CD4-positive, alpha-beta memory T cell (primary cell): Measurements from ENCODE around the gene FBN2. TPM values are rescaled to one million over a fixed set of nuclear protein-coding genes. Genes with fewer than 3 reads are reported as not detected.

ENCODE experiments used
- CTCF ChIA-PET: fragments of 350-600 bp; sonication (Branson Sonifier 250); formaldehyde crosslinking; loops from one replicate; lab custom pipeline; 2021; ENCODE audit warnings: inconsistent platforms; ENCODE audit not compliant: partially characterized antibody; lab: Charles Lee
- POLR2A ChIA-PET: fragments of 350-600 bp; sonication (Branson Sonifier 250); formaldehyde crosslinking; loops from one replicate; lab custom pipeline; 2021; ENCODE audit not compliant: partially characterized antibody; lab: Charles Lee
- DNase-seq, 5 donors: peaks; one replicate each; pipeline versions ENCODE4 v3.0.0 to v3.0.0-alpha.2; 2020 to 2022; ENCODE audit warnings: mixed read lengths in 1 of 5
- H3K27ac ChIP-seq: one replicate; pipeline ENCODE4 v1.7.0; 2013; ENCODE audit warnings: low read depth, low read length
- H3K27me3 ChIP-seq: 2 replicates; pipeline ENCODE4 v1.7.0; 2013; ENCODE audit warnings: mild to moderate bottlenecking, low read length, moderate library complexity; ENCODE audit not compliant: insufficient read depth
- H3K36me3 ChIP-seq: 2 replicates; pipeline ENCODE4 v1.7.0; 2013; ENCODE audit warnings: mild to moderate bottlenecking, low read length, moderate library complexity; ENCODE audit not compliant: insufficient read depth
- H3K4me1 ChIP-seq: 2 replicates; pipeline ENCODE4 v1.7.0; 2013; ENCODE audit warnings: mild to moderate bottlenecking, low read length, moderate library complexity; ENCODE audit not compliant: insufficient read depth
- H3K4me3 ChIP-seq, 2 donors: one replicate each; pipeline ENCODE4 v1.7.0; 2013; ENCODE audit warnings: low read length in 2 of 2, mild to moderate bottlenecking in 1 of 2
- H3K9me3 ChIP-seq, 2 donors: one replicate each; pipeline ENCODE4 v1.7.0; 2013; ENCODE audit warnings: low read length in 2 of 2, control low read depth in 1 of 2; ENCODE audit not compliant: control insufficient read depth in 1 of 2
- H3K27ac Mint-ChIP-seq, 7 donors: one replicate each; pipeline ENCODE4 v1.8.0; 2020 to 2021; ENCODE audit warnings: mixed read lengths in 7 of 7, mild to moderate bottlenecking in 6 of 7, inconsistent platforms in 3 of 7, moderate library complexity in 3 of 7
- H3K27me3 Mint-ChIP-seq, 2 donors: one replicate each; pipeline ENCODE4 v1.8.0; 2020 to 2021; ENCODE audit warnings: mixed read lengths in 2 of 2
- H3K36me3 Mint-ChIP-seq, 2 donors: one replicate each; pipeline ENCODE4 v1.8.0; 2020 to 2021; ENCODE audit warnings: mixed read lengths in 2 of 2, inconsistent platforms in 1 of 2, mild to moderate bottlenecking in 1 of 2
- H3K4me1 Mint-ChIP-seq, 4 donors: one replicate each; pipeline ENCODE4 v1.8.0; 2020 to 2021; ENCODE audit warnings: mixed read lengths in 4 of 4, mild to moderate bottlenecking in 1 of 4
- H3K4me3 Mint-ChIP-seq, 8 donors: one replicate each; pipeline ENCODE4 v1.8.0; 2020 to 2021; ENCODE audit warnings: mixed read lengths in 8 of 8, mild to moderate bottlenecking in 7 of 8, moderate library complexity in 6 of 8, inconsistent platforms in 3 of 8
- H3K9me3 Mint-ChIP-seq, 8 donors: one replicate each; pipeline ENCODE4 v1.8.0; 2020 to 2021; ENCODE audit warnings: mixed read lengths in 8 of 8, mild to moderate bottlenecking in 5 of 8, inconsistent platforms in 3 of 8, moderate library complexity in 1 of 8
- intact Hi-C: fragments of 100-400 bp; cut with micrococcal nuclease; formaldehyde crosslinking; loops from one replicate; pipeline ENCODE4 v1.15.1; 2023
- polyA plus RNA-seq, 2 donors: library from polyadenylated mRNA; unstranded; fragments of 300-500 nt; fragmentation: Illumina TruSeq; gene quantifications; one replicate each; pipeline ENCODE4 v1.2.3, GENCODE V29; 2021
- total RNA-seq, 2 experiments: library from RNA; stranded (reverse); gene quantifications; one replicate each; pipeline ENCODE4 v1.2.3, GENCODE V29; 2021

The FBN2 gene
- total and polyA plus RNA-seq, 4 experiments from 2014 or later = 0.15 to 0.30 TPM; not detected in 2

DNA sequence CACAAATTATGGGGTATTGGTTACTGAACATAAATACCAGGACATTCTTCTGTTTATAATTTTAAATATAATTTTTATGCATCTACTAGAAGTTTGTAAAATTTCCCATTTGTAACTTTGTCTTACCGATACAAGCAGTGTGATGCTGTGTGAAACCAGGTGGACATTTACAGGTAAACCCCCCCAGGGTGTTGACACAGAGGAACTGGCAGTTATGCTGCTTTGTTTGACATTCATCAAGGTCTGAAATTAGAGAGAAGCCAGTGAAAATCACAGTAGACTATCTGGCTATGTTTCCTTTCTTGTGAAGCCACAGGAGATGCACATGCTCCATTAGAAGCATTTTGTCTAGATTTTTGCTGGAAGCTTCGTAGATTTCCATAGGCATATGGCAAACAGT lies 263.6 kb downstream of the FBN2 start:
- no peaks in the 10 kb centered on the region for H3K27me3 Mint-ChIP-seq
- H3K9me3 Mint-ChIP-seq = no peaks in the 10 kb centered on the region
- no peak overlapping the region for H3K27ac Mint-ChIP-seq

DNA sequence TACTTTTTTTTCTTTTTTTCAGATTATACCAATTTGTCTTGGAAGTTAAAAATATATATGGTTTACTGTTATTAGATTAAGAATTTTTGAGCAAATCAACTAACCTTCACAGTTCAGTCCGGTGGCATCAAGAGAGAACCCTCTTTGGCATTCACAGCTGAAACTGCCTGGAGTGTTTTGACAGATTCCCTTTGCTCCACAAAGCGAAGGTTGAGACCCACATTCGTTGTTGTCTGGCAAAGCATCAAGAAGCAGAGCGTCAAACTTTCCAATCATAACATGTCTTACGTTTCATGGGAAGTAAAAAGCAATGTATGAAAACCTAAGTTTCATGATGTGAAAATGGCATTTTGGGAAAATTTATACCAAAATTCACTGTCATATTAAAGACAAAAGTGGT lies 264.3 kb downstream of the FBN2 start:
- Mint-ChIP-seq H3K36me3 (no peaks in the 10 kb centered on the region), H3K9me3 (no peaks in the 10 kb centered on the region), H3K27ac (no peak overlapping the region), H3K27me3 (no peaks in the 10 kb centered on the region), H3K4me1 (no peaks in the 10 kb centered on the region), H3K4me3 (no peak overlapping the region)
- Histone ChIP-seq H3K36me3 (no peaks in the 10 kb centered on the region), H3K9me3 (no peaks in the 10 kb centered on the region), H3K4me1 (no peaks in the 10 kb centered on the region), H3K27me3 (no peaks in the 10 kb centered on the region), H3K4me3 (no peak overlapping the region), H3K27ac (no peak overlapping the region)
- CTCF ChIA-PET = no interaction called here
- POLR2A ChIA-PET = no interaction called here
- DNase-seq = no peak
- intact Hi-C loops = no loop called here

More for the DNA sequence above, 263.6 kb downstream of the FBN2 start:
- no peak for DNase-seq
- Mint-ChIP-seq H3K4me3 (no peak overlapping the region), H3K36me3 (no peaks in the 10 kb centered on the region), H3K4me1 (no peaks in the 10 kb centered on the region)
- intact Hi-C loops = no loop called here
- Histone ChIP-seq H3K4me3 (no peak overlapping the region), H3K27me3 (no peaks in the 10 kb centered on the region), H3K4me1 (no peaks in the 10 kb centered on the region), H3K27ac (no peak overlapping the region), H3K36me3 (no peaks in the 10 kb centered on the region), H3K9me3 (no peaks in the 10 kb centered on the region)
- ChIA-PET POLR2A (no interaction called here), CTCF (no interaction called here)

DNA sequence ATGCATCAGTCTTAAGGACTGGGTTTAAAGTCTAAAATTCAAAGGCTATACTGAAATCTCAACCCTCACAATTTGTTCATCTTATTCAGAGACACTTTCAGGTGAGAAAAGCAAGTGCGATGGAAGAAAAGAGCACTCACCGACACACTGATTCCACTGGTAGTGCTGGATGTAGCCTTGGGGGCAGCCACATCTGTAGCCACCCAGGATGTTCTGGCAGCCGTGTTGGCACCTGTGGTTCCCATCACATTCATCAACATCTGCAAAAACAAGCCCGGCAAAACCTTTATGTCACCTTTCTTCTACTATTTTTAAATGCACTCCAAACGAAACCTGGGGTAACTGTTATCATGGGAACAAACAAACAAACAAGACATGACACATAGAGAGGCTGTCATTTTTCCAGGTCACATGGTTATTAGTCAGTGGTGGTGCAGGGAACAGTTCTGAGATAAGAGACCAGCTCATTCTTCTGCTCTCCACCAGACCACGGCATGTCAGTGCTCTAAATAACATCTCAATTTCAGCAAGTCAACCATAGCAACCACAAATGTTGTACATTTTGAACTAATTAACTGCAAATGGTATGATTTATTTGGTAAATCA lies 266.1 kb downstream of the FBN2 start:
- Mint-ChIP-seq H3K4me3 (no peak overlapping the region), H3K4me1 (no peaks in the 10 kb centered on the region), H3K27ac (no peak overlapping the region), H3K27me3 (peaks cover 2% of the 10 kb centered on the region in 2 donors), H3K9me3 (peaks cover 0 to 5% (median 0%) of the 10 kb centered on the region in 8 donors), H3K36me3 (no peaks in the 10 kb centered on the region)
- H3K4me1 ChIP-seq = no peaks in the 10 kb centered on the region
- no peak overlapping the region for H3K4me3 ChIP-seq
- no peaks in the 10 kb centered on the region for H3K36me3 ChIP-seq
- no peaks in the 10 kb centered on the region for H3K9me3 ChIP-seq
- ChIA-PET CTCF (no interaction called here), POLR2A (no interaction called here)
- no peak for DNase-seq
- H3K27ac ChIP-seq = no peak overlapping the region
- H3K27me3 ChIP-seq = no peaks in the 10 kb centered on the region
- intact Hi-C loops = no loop called here

DNA sequence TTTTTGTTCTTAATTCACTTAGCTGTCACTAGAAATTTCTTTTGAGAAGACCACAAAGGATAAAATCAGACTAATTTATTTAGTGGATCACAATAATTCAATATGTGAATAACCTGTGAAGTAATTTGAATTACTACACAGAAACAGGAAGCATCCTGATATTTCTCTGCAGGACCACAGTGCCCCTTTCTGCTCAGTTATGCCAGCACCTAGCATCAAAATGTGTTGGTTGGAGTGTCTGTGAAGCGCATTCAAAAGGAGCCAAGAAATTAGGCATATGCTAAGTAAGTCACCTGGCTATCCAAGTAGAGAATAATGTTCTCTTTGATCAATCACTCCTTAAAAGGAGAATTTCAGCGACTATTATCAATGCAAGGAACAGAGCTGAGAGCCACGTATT lies 267.0 kb downstream of the FBN2 start:
- H3K27me3 Mint-ChIP-seq = peaks cover 3 to 4% of the 10 kb centered on the region in 2 donors
- CTCF ChIA-PET = no interaction called here
- H3K36me3 Mint-ChIP-seq = no peaks in the 10 kb centered on the region
- no peaks in the 10 kb centered on the region for H3K4me1 Mint-ChIP-seq
- intact Hi-C loops = no loop called here
- Histone ChIP-seq H3K9me3 (no peaks in the 10 kb centered on the region), H3K36me3 (no peaks in the 10 kb centered on the region), H3K4me1 (no peaks in the 10 kb centered on the region), H3K27me3 (no peaks in the 10 kb centered on the region), H3K27ac (no peak overlapping the region), H3K4me3 (no peak overlapping the region)
- H3K27ac Mint-ChIP-seq = no peak overlapping the region
- H3K4me3 Mint-ChIP-seq = no peak overlapping the region
- peaks cover 0 to 7% (median 0%) of the 10 kb centered on the region in 8 donors for H3K9me3 Mint-ChIP-seq
- no peak for DNase-seq
- POLR2A ChIA-PET = no interaction called here

DNA sequence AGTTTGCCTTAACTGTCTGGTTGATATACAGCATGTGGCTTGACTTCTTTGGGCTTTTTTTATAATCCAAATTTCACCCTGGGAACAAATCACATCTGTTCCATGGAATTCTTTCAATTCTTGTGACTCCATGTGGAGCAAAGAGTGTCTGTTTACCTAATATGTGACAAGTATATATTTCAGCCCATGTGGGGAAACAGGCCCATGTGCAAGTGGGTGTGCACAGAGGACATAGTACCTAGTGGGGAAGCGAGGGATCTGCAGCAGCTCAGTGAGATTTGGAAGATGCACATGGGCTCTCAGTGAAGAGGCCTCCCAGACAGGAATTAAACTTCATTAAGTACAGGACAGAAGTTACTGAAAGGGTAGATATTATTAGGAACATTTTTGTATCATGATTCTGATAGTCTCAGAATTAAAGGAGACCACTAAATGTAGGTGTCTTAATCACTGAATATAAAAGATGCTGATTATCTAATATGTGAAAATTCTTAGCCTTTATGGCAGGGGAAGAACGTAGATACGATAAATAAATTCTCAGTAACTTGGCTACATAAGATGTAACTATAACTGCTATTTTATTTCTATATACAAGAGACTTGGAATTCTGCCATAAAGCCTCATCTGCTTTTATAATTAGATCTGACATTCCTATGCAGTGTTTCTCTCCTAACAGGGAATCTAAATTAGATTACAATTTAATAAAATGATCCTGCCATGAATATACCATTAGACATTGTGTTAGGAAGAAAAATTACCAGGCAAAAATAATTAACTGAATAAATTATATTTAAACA lies 273.3 kb downstream of the FBN2 start:
- Mint-ChIP-seq H3K4me1 (no peaks in the 10 kb centered on the region), H3K36me3 (no peaks in the 10 kb centered on the region), H3K4me3 (no peak overlapping the region), H3K27ac (no peak overlapping the region), H3K9me3 (peaks cover 0 to 7% (median 0%) of the 10 kb centered on the region in 8 donors), H3K27me3 (peaks cover 4 to 7% of the 10 kb centered on the region in 2 donors)
- DNase-seq = no peak
- Histone ChIP-seq H3K4me3 (no peak overlapping the region), H3K36me3 (no peaks in the 10 kb centered on the region), H3K27me3 (no peaks in the 10 kb centered on the region), H3K9me3 (no peaks in the 10 kb centered on the region), H3K4me1 (no peaks in the 10 kb centered on the region), H3K27ac (no peak overlapping the region)
- CTCF ChIA-PET = no interaction called here
- POLR2A ChIA-PET = no interaction called here
- intact Hi-C loops = no loop called here

DNA sequence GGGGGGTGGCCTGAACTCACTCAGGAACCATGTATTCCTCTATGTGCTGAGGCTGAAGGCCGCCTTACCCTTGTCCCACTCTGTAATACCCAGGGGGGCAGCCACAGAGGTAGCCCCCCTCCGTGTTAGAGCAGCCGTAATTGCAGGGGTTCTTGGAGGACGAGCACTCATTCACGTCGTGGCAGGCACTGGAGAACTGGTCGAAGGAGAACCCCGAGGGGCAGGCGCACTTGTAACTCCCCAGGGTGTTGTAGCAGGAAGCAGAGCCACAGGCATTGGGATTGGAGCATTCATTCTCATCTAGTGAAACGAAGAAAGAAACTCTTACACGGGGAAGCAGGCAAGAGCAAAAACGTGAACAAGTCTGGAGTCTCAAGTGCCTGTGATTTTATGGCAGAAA lies 274.7 kb downstream of the FBN2 start:
- Mint-ChIP-seq H3K36me3 (no peaks in the 10 kb centered on the region), H3K9me3 (peaks cover 0 to 7% (median 0%) of the 10 kb centered on the region in 8 donors), H3K27ac (no peak overlapping the region), H3K27me3 (peaks cover 4 to 7% of the 10 kb centered on the region in 2 donors), H3K4me3 (no peak overlapping the region), H3K4me1 (no peaks in the 10 kb centered on the region)
- POLR2A ChIA-PET = no interaction called here
- H3K27me3 ChIP-seq = no peaks in the 10 kb centered on the region
- CTCF ChIA-PET = no interaction called here
- no peak for DNase-seq
- intact Hi-C loops = no loop called here
- H3K36me3 ChIP-seq = no peaks in the 10 kb centered on the region
- no peaks in the 10 kb centered on the region for H3K4me1 ChIP-seq
- H3K27ac ChIP-seq = no peak overlapping the region
- H3K4me3 ChIP-seq = no peak overlapping the region
- H3K9me3 ChIP-seq = no peaks in the 10 kb centered on the region

DNA sequence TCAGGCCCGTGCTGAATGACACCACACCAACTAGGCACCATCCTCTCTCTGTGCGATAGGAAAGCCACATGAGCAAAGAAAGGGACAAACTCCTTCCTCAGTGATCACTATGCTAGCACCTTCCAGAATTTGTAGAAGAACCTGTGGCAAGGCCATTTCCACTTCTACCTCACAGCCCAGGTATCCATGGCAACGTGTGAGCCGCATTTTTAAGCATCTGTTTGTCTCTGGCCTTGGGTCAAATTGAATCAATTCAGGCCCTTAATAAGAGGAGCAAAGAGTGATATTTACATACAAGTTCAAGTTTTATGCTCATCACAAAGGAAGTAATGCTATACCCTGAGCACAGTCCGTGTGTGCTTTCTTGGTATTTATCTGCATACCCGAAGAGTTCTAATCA lies 275.1 kb downstream of the FBN2 start:
- peaks cover 0 to 5% (median 0%) of the 10 kb centered on the region in 8 donors for H3K9me3 Mint-ChIP-seq
- Histone ChIP-seq H3K27ac (no peak overlapping the region), H3K4me3 (no peak overlapping the region), H3K9me3 (no peaks in the 10 kb centered on the region), H3K36me3 (no peaks in the 10 kb centered on the region), H3K4me1 (no peaks in the 10 kb centered on the region), H3K27me3 (no peaks in the 10 kb centered on the region)
- POLR2A ChIA-PET = no interaction called here
- no peak overlapping the region for H3K4me3 Mint-ChIP-seq
- no peaks in the 10 kb centered on the region for H3K36me3 Mint-ChIP-seq
- no peaks in the 10 kb centered on the region for H3K4me1 Mint-ChIP-seq
- DNase-seq = no peak
- intact Hi-C loops = no loop called here
- no peak overlapping the region for H3K27ac Mint-ChIP-seq
- H3K27me3 Mint-ChIP-seq = peaks cover 4 to 7% of the 10 kb centered on the region in 2 donors
- CTCF ChIA-PET = no interaction called here
